Peyer's patch (tissue), 4 donors: ENCODE results near the gene LRRC38. TPM values are rescaled to one million over a fixed set of nuclear protein-coding genes. Genes with fewer than 3 reads are reported as not detected.

Experiments used
- DNase-seq, 3 donors: peaks; one replicate each; pipeline ENCODE4 v3.0.0-alpha.2; 2017 to 2019
- H3K27ac ChIP-seq, 4 donors: fragments of 200-600 bp; sonication (generic); one replicate each; pipeline ENCODE4 v1.5.1; 2016 to 2019
- H3K27me3 ChIP-seq, 2 donors: fragments of 200-600 bp; sonication (generic); one replicate each; pipeline ENCODE4 v1.5.1; 2019
- H3K36me3 ChIP-seq, 3 donors: fragments of 200-600 bp; sonication (generic); one replicate each; pipeline ENCODE4 v1.5.1; 2016 to 2019
- H3K4me1 ChIP-seq, 4 donors: fragments of 200-600 bp; sonication (generic); one replicate each; pipeline ENCODE4 v1.5.1; 2016 to 2019
- H3K4me3 ChIP-seq, 4 donors: fragments of 200-600 bp; sonication (generic); 1 replicate in 3 of 4; 2 replicates in 1 of 4; pipeline ENCODE4 v1.5.1; 2016 to 2019; ENCODE audit warnings: mild to moderate bottlenecking in 1 of 4
- H3K9me3 ChIP-seq, 4 donors: fragments of 200-600 bp; sonication (generic); one replicate each; pipeline ENCODE4 v1.5.1; 2016 to 2019; ENCODE audit warnings: mild to moderate bottlenecking in 1 of 4
- CTCF ChIP-seq, 6 experiments: fragments of 450-650 bp in 4 of 6; fragments of 200-600 bp in 2 of 6; sonication (generic) in 1 of 6; IDR thresholded peaks; one replicate each; pipeline ENCODE4 v1.5.1; 2017 to 2019; ENCODE audit warnings: antibody characterized with exemption in 6 of 6, mild to moderate bottlenecking in 3 of 6, moderate library complexity in 1 of 6
- POLR2A ChIP-seq, 2 donors: fragments of 450-650 bp; IDR thresholded peaks; one replicate each; pipeline ENCODE4 v1.5.1; 2017; ENCODE audit warnings: antibody characterized with exemption in 2 of 2, mild to moderate bottlenecking in 2 of 2, moderate library complexity in 2 of 2
- total RNA-seq, 4 donors: library from RNA; depleted of rRNA; stranded (reverse); fragments of >200 nt; gene quantifications; one replicate each; pipeline ENCODE4 v1.1.0, GENCODE V29; 2016

LRRC38 gene
- total RNA-seq, 4 donors from 2014 or later = not detected

DNA sequence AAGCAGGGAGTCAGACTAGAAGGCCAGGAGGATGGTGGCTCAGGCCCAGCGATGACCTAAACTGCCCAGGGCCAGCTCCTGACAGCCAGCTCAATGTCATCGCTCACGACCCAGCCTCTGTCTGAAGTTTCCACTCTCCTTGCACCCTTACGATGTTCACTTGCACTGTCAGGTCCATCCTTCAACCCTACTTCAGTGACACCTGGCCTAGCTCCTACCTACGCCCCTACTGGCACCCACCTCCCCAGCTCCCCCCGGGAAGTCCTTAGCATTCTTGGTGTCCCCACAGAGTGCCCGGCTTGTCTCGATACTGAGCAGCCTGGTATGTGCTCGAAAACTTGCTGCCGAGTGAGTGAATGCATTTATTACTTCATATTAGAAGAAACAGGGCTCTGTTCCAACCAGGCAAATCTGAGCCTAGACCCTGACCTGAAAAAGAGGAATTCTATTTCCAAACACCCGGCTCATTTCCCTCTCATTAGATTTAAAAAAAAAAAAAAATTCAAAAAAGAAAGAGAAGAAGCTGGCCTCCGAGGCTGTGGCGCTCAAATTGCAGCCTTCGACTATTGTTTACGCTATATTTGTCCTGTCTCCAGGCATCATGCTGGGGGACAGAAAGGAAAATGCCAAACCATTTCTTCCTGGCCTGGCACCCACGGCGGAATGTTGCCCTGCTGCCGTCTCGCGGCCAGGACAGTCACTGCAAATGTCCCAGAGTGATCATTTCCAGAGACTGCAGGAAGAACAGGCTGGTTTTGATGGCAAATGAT is 29.8 kb upstream of the LRRC38 start:
- Histone ChIP-seq H3K36me3 (no peaks in the 10 kb centered on the region), H3K27ac (peak overlapping the region in 1 of 4 donors; percentile 42), H3K4me3 (no peak overlapping the region), H3K4me1 (no peaks in the 10 kb centered on the region), H3K27me3 (no peaks in the 10 kb centered on the region), H3K9me3 (no peaks in the 10 kb centered on the region)
- TF ChIP-seq CTCF (IDR thresholded peaks at IDR 0.05) (peak in 3 of 6 experiments; percentile 33 to 42 (median 40)), POLR2A (IDR thresholded peaks at IDR 0.05) (no peak)
- peak in 1 of 3 donors; percentile 48 for DNase-seq

- no peaks in the 10 kb centered on the region for H3K36me3 ChIP-seq
- no peaks in the 10 kb centered on the region for H3K9me3 ChIP-seq
- no peak for DNase-seq
- TF ChIP-seq CTCF (IDR thresholded peaks at IDR 0.05) (no peak), POLR2A (IDR thresholded peaks at IDR 0.05) (no peak)
- peak overlapping the region in 1 of 4 donors; percentile 12 for H3K27ac ChIP-seq
- H3K27me3 ChIP-seq = no peaks in the 10 kb centered on the region
- H3K4me1 ChIP-seq = no peaks in the 10 kb centered on the region
- no peak overlapping the region for H3K4me3 ChIP-seq
Measured at GRCh38 chr1:13541435-13542215, 27.8 kb upstream of the LRRC38 start.

- no peak for DNase-seq
Measured at GRCh38 chr1:13540866-13541265, 27.1 kb upstream of the LRRC38 start.

DNA sequence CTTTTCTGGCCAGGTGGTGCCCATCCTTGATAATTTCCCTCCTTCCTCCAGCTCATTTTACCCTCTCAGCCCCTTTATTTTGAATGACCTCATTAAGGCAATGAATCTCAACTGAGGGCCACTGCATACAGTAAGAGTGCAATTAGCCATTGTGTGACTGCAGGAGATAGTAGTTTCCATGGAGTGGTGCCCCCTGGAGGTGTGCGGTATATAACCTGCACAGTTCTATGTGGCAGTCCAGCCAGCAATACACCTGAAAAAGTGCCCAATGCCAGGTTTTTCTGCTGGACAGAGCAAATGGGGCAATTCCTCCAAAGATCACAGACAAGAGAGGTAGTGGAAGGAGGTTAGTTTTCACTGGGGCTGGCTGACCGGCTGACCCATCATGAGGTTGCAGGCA is 25.9 kb upstream of the LRRC38 start:
- Histone ChIP-seq H3K27me3 (no peaks in the 10 kb centered on the region), H3K27ac (no peak overlapping the region), H3K4me1 (no peaks in the 10 kb centered on the region), H3K36me3 (no peaks in the 10 kb centered on the region), H3K4me3 (no peak overlapping the region), H3K9me3 (no peaks in the 10 kb centered on the region)
- DNase-seq = no peak
- TF ChIP-seq POLR2A (IDR thresholded peaks at IDR 0.05) = no peak
- TF ChIP-seq CTCF (IDR thresholded peaks at IDR 0.05) = no peak

More at GRCh38 chr1:13540866-13541265, 27.1 kb upstream of the LRRC38 start:
- no peak for TF ChIP-seq CTCF (IDR thresholded peaks at IDR 0.05)
- no peak for TF ChIP-seq POLR2A (IDR thresholded peaks at IDR 0.05)
- Histone ChIP-seq H3K4me1 (no peaks in the 10 kb centered on the region), H3K4me3 (no peak overlapping the region), H3K36me3 (no peaks in the 10 kb centered on the region), H3K27me3 (no peaks in the 10 kb centered on the region), H3K27ac (peak overlapping the region in 1 of 4 donors; percentile 12), H3K9me3 (no peaks in the 10 kb centered on the region)

DNA sequence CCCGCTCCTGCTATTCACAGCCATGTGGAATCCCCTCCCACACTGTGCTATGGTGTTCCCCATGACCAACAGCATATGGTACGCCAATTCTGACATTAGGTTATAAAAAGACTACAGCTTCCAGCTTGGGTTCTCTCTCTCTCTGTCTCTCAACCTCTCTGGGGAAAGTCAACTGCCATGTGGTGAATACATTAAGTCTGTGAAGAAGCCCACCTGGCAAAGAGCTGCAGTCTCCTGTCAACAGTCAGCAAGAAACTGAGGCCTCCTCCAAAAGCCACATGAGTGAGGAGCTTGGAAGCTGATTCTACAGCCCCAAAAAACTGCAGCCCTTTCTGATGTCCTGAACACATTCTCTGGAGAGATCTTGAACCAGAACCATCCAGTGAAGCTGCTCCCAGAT is 25.0 kb upstream of the LRRC38 start:
- Histone ChIP-seq H3K27me3 (no peaks in the 10 kb centered on the region), H3K4me1 (no peaks in the 10 kb centered on the region), H3K4me3 (no peak overlapping the region), H3K9me3 (no peaks in the 10 kb centered on the region), H3K36me3 (no peaks in the 10 kb centered on the region), H3K27ac (no peak overlapping the region)
- TF ChIP-seq POLR2A (IDR thresholded peaks at IDR 0.05) = no peak
- no peak for TF ChIP-seq CTCF (IDR thresholded peaks at IDR 0.05)
- DNase-seq = no peak
